NCI-H2196 (cell line): ENCODE data around the gene WDR37.
"Not testable (repeated sequence)": the region's sequence is repeated elsewhere in the genome, so short reads cannot be mapped to it uniquely, and the experiment has no call there.

Source experiments
- DNase-seq: peaks from one replicate; lab custom pipeline; 2025; ENCODE audit not compliant: unreplicated experiment; lab: John Stamatoyannopoulos, UW

Gene WDR37

GRCh38 chr10:1056326-1057105 lies at the start of gene WDR37:
Gene WDR37 (plus strand): TSS chr10:1056385. CDS start chr10:1072156, 15,771 bp downstream.
- DNase-seq, result peak; percentile 42

DNA sequence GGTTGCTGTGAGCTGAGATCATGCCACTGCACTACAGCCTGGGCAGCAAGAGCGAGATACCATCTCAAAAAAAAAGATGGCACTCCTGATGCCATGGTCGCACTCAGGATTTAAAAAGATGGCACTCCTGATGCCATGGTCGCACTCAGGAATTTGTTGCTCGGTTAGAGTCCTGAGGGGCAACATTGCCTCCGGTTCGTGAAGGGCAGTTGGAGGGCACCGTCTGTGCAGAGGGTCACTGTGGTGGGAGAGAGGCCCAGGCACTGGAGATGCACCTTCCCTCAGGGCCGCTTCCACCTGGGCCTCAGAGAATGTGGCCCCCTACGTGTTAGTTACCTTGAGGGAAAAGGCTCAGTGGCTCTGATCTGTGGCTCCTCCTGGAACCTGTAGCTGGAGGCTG lies 49.6 kb upstream of the WDR37 start:
- DNase-seq, result no peak

DNA sequence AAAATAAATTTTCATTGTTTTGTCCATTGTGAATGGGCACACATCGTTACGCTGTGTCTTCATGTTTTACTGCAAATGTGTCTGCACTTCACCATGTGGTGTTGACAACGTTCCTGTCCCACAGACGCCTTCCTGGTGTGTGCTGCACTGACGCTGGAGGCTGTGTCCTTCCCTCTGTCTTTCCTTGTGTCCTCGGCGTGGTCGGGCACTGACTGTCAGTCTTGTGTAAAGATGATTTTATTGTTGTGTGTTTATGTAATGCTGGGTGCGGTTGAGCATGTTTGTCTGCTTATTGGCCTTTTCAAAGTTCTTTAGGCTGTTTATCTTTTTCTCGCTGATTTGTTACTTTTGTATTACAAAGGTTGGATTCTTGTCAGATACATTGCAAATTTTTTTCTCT lies 48.6 kb upstream of the WDR37 start:
- DNase-seq, result no peak

GRCh38 chr10:1009071-1009494 lies 47.1 kb upstream of the WDR37 start:
- no peak for DNase-seq

- not testable (repeated sequence) for DNase-seq
Observed at GRCh38 chr10:1009947-1010346, 46.2 kb upstream of the WDR37 start.

- DNase-seq, result no peak
Observed at GRCh38 chr10:1010703-1011102, 45.5 kb upstream of the WDR37 start.

DNA sequence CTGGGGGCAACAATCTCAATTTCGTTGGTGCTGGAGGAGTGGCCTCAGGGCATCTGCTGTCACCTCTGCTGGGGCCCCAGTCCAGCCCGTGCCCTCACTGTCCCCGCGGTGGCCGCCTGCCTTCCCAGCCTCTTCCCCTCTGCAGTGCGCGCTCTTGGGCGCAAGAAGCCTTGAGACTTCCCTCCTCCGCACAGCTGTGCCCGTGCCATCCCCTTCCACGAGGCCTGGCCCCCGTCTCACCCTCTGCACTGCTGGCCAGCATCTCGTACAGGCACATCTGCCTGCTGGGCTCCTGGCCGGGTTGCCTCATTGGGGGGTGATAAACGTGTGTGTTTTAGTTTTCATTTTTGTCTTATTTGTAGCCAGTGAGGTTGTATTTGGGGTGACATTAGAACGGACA lies 44.5 kb upstream of the WDR37 start:
- DNase-seq, result no peak

GRCh38 chr10:1015688-1016087 lies 40.5 kb upstream of the WDR37 start:
- DNase-seq, result no peak

GRCh38 chr10:1019362-1019761 lies 36.8 kb upstream of the WDR37 start:
- no peak for DNase-seq

DNA sequence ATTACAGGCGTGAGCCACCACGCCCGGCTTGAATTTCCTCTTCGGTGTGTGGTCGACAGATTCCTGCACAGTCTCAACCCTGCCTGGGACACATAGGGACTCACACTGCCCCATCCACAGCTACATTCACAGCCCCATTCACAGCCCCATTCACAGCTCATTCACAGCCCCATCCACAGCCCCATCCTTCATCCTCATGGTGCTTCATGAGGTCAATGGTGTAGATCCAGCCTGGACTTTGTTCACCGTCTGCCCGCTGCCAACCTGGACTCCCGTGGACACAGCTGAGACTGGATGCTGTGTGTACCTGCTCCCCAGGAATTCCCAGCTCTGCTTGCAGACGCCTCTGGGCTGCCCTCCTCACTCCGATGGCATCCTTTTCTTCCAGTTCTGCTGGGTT lies 35.7 kb upstream of the WDR37 start:
- DNase-seq, result no peak

DNA sequence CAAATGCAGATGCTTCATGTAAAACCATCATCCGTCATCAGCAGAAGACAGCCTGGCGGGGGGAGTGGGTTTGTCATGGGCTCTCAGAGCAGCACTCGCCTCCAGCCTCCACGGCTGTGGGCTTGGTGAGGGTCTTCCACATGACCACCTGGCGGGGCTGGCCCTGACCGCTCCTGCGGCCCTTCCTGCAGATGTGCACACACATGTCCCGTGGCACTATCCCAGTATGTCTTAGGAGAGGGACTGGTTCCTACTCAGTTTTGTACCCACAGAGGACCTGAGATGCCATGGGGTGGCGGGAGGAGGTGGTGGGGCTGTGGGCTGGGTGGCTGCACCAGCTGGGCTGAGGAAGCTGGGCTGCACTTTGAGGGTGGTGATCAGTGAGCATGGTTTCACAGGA lies 35.2 kb upstream of the WDR37 start:
- DNase-seq, result no peak

DNA sequence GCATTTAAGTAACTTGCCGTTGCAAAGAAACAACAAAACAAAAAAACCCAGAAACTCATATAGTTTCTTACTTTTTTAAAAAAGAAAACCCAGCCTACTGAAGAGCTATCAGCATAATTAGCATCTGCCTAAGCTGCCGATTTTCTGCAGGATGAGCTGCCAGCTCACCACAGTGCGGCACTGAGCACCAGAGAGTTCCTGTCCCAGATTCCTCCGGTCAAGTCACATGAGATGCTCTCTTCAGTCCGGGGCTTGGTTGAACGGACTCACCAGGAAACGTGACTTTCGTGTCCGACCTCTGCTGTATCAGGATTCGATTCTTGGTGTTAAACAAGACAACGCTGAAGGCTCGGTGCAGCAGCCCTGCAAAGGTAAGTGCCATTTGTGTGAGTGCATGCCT lies 33.8 kb upstream of the WDR37 start:
- no peak for DNase-seq

DNA sequence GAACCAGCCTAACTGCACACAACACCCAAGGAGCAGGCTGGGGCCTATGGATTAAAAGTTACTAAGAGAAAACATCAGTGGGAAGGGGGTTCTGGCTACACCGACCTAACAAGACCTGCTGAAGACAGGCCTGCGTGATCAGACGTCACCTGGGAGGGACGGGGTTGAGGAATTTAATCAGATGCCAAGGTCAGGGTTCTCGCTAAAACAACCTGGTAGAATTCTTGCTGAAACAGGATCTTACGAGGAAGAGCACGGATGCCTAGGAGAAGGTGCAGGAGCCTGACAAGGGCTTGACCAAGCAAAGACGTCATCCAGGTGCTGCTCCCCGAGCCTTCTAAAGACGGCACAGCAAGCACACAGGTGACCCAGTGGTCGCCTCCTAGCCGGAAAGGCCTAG lies 32.1 kb upstream of the WDR37 start:
- no peak for DNase-seq

GRCh38 chr10:1025683-1026082 lies 30.5 kb upstream of the WDR37 start, which contains the start of gene IDI2:
Gene IDI2 (minus strand): TSS chr10:1025859. CDS start chr10:1024723, 1,136 bp downstream.
- no peak for DNase-seq

DNA sequence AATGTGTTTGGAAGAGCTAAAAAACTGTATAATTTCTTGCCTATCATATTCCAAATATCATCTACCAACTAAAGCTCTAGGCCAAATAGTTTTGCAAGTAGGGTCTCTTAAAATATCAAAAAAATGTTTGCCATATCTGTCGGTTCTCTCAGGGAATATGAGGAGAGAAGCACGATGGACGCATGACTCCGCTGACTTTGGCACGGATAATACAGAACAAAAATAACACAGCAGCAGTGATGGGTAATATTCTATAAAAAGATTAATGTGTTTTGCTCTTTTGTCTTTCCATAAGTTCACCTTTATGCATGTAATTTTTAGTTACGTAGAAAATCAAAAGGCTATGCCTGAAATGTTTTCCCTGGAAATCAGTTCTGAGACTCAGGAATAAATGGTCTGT lies 29.6 kb upstream of the WDR37 start:
- DNase-seq, result no peak

GRCh38 chr10:1029838-1030237 lies 26.3 kb upstream of the WDR37 start:
- no peak for DNase-seq

DNA sequence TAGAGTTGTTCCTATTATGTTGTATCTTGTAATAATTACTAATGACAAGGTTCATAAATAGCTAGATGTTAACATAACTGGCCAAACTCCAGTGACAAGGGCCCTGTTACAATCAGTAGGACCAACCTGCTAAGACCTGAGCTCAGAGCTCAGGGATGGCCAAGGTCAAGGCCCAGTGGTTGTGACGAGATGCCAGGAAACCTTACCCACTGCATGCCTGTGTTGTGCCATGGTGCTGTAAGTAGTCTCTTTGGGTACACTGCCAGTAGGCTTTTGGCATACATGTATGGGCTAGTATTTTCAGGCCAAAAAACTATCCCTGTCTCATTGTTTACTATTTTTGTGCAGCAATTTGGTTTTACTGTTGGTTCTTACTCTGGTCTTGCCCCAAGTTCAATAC lies 22.6 kb upstream of the WDR37 start:
- DNase-seq, result no peak

- DNase-seq, result no peak
Observed at GRCh38 chr10:1034758-1035157, 21.4 kb upstream of the WDR37 start.

DNA sequence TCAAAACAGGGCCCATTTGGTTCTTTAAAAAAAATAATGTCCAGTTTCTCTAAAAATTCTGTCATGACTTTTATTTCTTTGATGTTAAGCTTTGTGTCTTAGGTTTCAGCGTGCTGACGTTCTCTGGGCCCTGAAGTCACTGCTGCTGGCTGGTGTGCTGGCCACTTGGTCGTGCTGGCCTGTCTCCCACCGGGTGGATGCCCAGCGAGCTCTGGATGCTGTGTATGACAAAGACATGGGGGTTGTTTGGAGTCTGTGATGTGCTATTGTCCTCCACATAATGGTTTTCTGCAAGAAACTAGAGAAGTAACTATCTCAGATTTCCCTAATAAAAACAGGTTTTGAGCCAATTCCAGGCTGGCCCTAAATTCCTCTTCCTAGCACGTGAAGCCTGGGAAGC lies 21.0 kb upstream of the WDR37 start:
- no peak for DNase-seq

DNA sequence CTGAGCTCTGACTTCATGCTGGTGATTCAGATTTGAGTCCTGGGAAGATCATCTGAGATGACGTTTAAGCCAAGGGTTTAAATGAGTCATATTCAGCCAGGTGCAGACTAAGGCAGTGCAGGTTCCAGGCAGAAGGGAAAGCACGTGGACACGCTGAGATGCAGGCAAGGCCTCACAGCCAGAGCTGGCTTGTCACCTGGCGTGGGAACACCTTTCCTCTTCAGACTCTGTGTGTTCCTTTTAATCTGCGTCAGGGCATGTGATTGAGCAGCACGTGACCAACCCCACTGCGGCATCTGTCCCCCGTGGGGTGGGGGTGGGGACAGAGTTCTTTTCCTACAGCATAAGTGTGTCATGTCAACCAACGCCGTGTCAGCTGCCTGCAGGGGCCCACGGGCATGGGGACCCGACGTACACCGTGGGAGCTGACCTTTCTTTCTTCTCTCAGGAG lies 19.8 kb upstream of the WDR37 start:
- peak; percentile 25 for DNase-seq

GRCh38 chr10:1037098-1037497 lies 19.1 kb upstream of the WDR37 start:
- no peak for DNase-seq

DNA sequence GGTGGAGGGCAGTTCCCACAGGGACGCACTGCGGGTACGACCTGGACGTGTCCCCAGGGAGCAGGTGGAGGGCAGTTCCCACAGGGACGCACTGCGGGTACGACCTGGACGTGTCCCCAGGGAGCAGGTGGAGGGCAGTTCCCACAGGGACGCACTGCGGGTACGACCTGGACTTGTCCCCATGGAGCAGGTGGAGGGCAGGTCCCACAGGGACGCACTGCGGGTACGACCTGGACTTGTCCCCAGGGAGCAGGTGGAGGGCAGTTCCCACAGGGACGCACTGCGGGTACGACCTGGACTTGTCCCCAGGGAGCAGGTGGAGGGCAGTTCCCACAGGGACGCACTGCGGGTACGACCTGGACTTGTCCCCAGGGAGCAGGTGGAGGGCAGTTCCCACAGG lies 17.4 kb upstream of the WDR37 start:
- DNase-seq, result not testable (repeated sequence)

DNA sequence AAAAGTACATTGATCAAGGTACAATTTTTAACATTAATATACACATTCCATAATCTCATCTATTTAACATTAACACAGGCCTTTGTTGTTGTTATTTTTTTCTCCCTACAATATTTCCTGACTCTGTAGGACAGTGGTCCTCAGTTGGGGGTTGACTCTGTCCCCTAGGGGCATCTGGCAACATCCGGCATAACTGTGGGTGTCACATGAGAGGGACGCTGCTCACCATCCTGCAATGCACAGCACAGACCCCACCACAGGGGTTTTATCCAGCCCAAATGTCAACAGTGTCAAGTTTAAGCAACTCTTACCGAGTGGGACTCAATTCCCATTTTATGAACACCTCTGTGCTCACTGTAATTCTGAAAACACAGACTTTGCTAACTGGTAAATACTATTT lies 16.1 kb upstream of the WDR37 start:
- DNase-seq, result no peak
